ENCODE measurements around the gene ZAR1L.

ZAR1L gene

DNA sequence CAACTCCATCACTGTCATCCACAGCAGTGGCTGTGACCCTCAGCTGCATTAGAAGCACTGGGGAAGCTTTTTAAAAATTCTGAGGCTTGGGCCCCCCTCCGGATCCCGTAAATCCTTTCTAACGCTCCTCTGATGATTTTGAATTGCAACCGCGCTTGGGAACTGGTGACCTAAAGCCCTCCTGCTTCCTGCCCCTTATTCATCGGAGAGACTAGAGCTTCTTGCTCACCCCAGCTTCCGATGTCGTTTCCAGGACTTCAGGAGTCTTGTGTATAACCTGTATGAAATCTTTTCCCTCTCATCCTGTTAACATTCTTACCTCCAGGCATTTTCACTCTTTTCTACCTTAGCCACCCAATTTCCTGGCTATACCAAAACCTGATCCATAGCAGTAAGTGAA lies 14.8 kb downstream of the ZAR1L start:
- DNase-seq = no peak

GRCh38 chr13:32299893-32300292 lies 15.3 kb downstream of the ZAR1L start:
- no peak for DNase-seq

GRCh38 chr13:32298695-32299094 lies 16.5 kb downstream of the ZAR1L start:
- DNase-seq = no peak

- DNase-seq = no peak
Measured at GRCh38 chr13:32297206-32297605, 18.0 kb downstream of the ZAR1L start.

GRCh38 chr13:32285633-32285965 lies 29.6 kb downstream of the ZAR1L start:
- DNase-seq = no peak

DNA sequence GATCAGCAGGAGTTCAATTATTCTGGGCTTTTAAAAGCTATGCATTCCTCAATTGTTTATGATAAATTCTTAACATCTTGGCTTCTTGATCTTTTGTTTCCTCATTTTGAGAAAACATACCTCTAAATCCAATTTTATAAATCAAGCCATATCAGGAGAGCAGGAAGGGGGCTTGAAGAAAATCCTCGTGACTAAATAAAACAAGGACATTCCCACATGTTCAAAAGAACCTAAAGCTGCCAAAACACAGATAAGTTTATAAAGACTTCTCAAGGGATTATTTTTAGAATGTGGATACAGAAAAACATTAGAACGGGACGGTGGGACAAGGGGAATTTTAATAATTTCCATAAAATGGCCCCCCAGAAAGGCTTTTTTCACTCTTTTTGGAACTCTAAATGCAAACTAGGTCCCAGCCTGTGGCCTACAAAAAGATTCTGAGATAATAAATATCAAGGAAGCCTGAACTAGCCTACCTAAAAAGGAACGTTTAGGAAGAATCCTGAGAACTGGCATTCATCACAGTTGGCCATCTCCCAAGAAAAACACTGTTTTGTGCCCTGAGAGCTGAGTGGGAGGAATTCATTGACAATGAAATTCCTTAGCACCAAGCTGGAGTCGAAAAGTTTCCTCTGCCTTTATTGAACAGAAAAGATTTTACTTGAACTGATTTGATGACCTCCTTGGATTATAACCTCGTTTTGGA lies 30.1 kb downstream of the ZAR1L start:
- no peak for DNase-seq

DNA sequence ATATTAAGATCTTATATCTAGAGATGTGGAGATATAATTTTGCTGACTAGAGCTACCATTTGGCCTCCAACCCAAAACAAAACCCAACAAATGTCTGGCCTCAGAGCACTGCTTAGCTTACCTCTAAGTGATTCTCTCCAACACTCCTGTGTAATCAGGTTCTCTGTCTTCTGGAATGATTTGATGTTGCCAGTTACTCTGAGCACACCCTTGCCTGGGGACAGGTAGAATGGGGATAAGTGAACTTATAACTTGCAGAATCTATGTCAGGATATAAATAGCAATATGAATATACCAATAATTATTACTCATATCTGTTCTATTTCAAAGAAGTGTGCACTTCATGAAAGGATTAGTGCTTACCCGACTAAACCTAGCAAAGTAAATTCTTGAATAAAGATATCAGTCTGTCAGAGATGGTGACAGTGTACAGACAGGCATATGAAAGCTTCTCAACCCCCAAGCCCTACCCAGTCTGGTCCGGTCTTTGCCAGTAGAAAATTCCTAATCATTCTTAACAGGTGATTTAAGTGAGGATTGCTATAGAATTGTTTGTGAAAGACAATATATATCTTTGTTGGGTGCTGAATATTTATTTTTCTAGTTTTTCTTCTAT lies 33.0 kb downstream of the ZAR1L start:
- no peak for DNase-seq

DNA sequence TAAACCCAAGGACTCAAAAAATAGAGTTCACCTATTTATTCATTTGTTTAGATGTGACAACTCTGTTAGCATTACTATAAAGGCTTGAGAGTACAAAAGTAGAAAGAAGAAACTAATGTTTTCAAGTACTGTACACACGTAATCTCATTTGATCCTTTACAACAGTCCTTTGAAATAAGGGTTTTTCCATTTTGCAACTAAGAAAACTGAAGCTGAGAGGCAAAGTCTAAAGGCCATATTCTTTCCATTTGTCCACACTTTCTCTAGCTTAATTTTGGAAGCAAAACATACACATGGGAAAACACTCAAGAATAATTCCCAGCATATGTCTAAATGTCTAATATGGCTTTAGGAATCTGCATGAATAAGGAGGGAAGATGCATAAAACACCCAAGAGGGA lies 34.1 kb downstream of the ZAR1L start:
- no peak for DNase-seq

DNA sequence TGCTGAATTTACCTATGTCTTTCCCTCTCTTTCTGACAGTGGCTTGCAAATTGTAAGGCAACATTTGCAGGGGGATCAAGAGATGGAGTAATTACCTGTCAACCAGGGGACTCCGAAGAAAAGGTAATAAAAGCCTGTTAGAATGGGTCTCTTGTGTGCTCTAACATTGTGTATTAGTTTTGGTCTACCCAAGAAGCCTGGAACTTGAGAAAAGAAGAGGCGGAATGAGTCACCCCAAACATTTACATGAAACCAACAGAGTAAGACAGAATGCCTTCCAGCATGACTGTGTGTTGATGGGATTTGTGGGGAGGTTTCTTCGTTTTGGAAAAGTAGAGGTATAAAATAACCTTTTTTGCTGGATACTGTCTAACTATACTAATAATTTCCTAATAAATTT lies 36.7 kb downstream of the ZAR1L start:
- DNase-seq = no peak

DNA sequence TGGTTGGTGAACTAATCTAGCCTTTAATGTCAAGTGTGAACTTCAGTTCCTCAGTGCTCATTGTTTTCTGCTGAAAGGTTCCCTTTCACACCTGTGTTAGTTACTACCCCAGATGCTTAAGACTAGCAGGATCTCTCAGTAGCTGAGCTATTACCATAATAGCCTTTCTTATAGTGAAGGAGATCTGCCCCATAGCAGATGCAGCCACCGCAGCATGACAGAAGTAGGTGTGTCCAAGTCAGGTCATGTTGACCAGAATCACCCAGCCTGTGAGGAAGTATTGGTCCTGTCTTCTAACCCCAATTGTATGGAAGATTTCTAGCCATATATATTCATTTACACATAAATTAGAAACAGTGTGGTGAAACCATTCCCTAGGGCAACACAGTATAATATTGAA lies 37.3 kb downstream of the ZAR1L start:
- DNase-seq = no peak

DNA sequence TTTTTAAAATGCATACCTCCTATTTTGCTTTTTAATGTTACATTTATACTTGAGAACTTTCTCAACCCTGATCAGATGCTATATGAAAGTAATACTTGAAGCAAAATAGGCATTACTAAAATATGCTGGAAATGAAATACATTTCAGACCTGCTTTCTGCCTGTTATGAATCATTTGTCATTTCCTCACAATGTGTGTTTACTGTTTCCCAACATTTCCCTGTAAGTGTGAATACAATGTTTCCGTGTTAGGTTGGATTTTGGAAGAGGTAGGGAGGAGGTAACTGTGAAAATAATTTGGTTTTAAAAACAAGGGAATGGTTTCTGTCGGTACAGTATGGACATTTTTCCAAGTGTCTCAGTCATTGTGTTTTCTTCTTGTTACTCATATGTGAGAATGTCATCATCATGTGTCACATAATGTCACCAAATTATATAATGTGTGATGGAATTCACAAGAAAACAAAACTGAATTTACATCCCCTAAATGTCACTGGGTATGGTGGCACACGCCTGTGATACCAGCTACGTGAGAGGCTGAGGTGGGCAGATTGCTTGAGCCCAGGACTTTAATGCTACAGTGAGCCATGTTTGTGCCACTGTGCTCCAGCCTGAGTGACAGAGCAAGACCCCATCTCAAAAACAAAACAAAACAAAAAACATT lies 43.0 kb downstream of the ZAR1L start:
- no peak for DNase-seq

DNA sequence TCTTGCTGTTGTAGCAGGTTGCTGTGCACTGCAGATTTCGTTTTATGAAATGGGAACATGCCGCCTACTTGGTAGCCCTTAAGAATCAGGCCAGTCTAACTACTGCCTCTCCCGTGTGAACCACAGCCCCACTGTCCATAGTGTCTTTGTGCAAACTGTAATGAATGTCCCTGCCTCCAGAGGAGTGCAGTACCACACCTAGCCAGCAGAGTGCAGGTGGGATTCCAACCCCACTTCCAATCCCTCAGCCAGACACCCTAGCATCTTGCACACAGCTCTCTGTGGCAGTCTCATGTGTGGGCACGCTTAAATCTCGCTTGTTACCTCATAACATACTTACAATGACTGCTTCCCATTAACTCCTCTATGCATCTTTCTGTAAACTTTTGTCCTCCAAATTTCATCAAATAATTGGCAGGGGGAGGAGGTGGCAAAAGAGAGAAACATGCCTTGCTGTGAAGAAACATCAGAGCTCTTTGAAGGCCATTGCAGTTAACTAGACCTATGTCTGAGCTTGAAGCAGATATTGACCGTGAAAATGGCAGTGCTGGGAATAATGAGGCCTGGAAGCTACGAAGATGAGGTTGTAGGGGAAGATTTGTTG lies 47.2 kb downstream of the ZAR1L start:
- peak; percentile 16 for DNase-seq

GRCh38 chr13:32266130-32266529 lies 49.0 kb downstream of the ZAR1L start:
- no peak for DNase-seq

GRCh38 chr13:32265726-32266125 lies 49.4 kb downstream of the ZAR1L start:
- no peak for DNase-seq

GRCh38 chr13:32264407-32264806 lies 50.8 kb downstream of the ZAR1L start:
- no peak for DNase-seq

- no peak for DNase-seq
Measured at GRCh38 chr13:32262619-32263018, 52.5 kb downstream of the ZAR1L start.

GRCh38 chr13:32262165-32262564 lies 53.0 kb downstream of the ZAR1L start:
- no peak for DNase-seq

- no peak for DNase-seq
Measured at GRCh38 chr13:32261567-32261966, 53.6 kb downstream of the ZAR1L start.

DNA sequence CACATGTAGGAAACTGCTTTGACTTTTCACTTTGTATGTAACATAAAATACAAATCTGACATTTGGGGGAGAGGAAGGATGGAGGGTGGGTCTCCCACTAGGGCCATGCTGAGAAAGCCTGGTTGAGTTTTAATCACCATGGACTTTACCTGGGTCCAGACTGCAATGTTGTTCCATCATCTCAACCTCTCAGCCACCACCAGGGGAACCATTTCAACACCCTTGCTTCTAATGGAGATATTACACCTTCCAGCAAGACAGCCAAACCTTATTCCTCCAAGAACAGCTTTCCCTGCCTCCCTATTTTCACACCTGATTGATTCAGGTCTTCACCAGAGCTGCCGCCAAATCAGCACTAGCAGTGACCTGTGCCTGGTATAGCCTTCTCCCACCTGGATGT lies 56.0 kb downstream of the ZAR1L start:
- no peak for DNase-seq

- no peak for DNase-seq
Measured at GRCh38 chr13:32257649-32258048, 57.5 kb downstream of the ZAR1L start.

DNA sequence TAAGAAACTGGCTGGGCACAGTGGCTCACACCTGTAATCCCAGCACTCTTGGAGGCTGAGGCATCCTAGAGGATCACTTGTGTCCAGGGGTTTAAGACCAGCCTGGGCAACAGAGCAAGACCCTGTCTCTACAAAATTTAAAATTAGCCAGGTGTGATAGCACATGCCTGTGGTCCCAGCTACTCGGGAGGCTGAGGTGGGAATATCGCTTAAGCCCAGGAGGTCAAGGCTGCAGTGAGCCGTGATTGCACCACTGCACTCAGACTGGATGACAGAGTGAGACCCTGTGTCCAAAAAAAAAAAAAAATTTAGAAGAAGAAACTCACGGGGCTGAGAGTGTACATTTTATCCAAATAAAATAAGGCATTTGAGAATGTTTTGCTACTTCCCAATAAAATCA lies 58.9 kb downstream of the ZAR1L start:
- DNase-seq = no peak

DNA sequence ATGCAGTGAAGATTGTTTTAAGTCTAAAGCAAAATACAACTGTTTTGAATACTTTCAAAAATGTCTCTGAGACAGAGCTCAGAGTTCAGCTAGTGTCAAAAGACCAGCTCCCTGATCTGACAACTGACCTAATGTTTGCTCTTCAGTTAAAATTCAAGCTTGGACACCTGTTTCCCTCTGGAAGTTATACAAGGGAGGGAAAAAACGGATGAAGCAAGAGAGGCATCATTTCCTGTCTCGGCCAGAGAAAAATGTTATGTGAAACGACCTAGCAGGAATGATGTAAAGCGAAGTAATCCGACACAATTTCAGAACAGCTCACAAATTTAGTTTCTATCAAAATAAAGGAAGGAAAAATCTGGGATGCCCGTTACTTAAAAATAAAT lies 59.4 kb downstream of the ZAR1L start:
- DNase-seq = no peak

GRCh38 chr13:32254916-32255723 lies 60.0 kb downstream of the ZAR1L start:
- no peak for DNase-seq

All from NCI-H1105 treated with DMSO at 0.1 percent for 48 hours (cell line).